A549 (cell line): ENCODE data around the gene RAP1GDS1. TPM values are rescaled to one million over a fixed set of nuclear protein-coding genes. Genes with fewer than 3 reads are reported as not detected.
A peak's percentile ranks its signal among the peaks of the same experiment; 100 is the strongest.

Experiments used
- ATAC-seq, 2 experiments: fragments of 200-7000 bp in 1 of 2; fragments of >200 bp in 1 of 2; cut with Nextera tagmentation in 1 of 2; cut with Tn5 transposase in 1 of 2; 3 replicates each; pipeline versions ENCODE4 v1.8.0 to v1.9.1; 2018 to 2020; ENCODE audit warnings: mild to moderate bottlenecking in 1 of 2, moderate library complexity in 1 of 2
- CTCF ChIA-PET: fragments of 300-600 bp; sonication (Branson Sonifier 250); formaldehyde crosslinking; extraction: SDS; loops from one replicate; lab custom pipeline; 2021; ENCODE audit warnings: antibody characterized with exemption, inconsistent platforms; lab: Yijun Ruan, JAX
- POLR2A ChIA-PET: fragments of 350-600 bp; formaldehyde crosslinking; extraction: SDS; loops from one replicate; lab custom pipeline; 2021; ENCODE audit warnings: antibody characterized with exemption, inconsistent platforms; lab: Yijun Ruan, JAX
- DNase-seq, 2 experiments: peaks; one replicate each; pipeline versions ENCODE4 v3.0.0 to v3.0.0-alpha.2; 2011 to 2016; ENCODE audit warnings: low read depth in 1 of 2, low spot score in 1 of 2
- FAIRE-seq: peaks from 2 replicates; lab custom pipeline; 2011; peaks lifted over from hg19 to GRCh38; lab: Jason Lieb, UNC
- H3K27ac ChIP-seq, 2 experiments: fragments of >200 bp; sonication (Bioruptor Twin); formaldehyde crosslinking; 3 replicates each; pipeline ENCODE4 v1.5.1; 2016 to 2017
- H3K4me1 ChIP-seq: fragments of >200 bp; sonication (Bioruptor Twin); formaldehyde crosslinking; 3 replicates; pipeline ENCODE4 v1.6.1; 2016
- H3K4me2 ChIP-seq: fragments of >200 bp; sonication (Bioruptor Twin); formaldehyde crosslinking; 3 replicates; pipeline ENCODE4 v1.6.1; 2016
- H3K4me3 ChIP-seq: fragments of >200 bp; sonication (Bioruptor Twin); formaldehyde crosslinking; 3 replicates; pipeline ENCODE4 v1.5.1; 2016
- H3K9me3 ChIP-seq: fragments of >200 bp; sonication (Bioruptor Twin); formaldehyde crosslinking; 3 replicates; pipeline ENCODE4 v1.6.1; 2016
- ATOH8 ChIP-seq: fragments of 250-450 bp; sonication (Bioruptor Pico); IDR thresholded peaks from 2 replicates; pipeline ENCODE4 v1.5.0; 2020; ENCODE audit warnings: low read depth, mild to moderate bottlenecking, moderate library complexity
- CHD4 ChIP-seq: fragments of 200-600 bp; sonication (generic); IDR thresholded peaks from 2 replicates; pipeline ENCODE4 v1.6.1; 2016; ENCODE audit warnings: antibody characterized with exemption, mild to moderate bottlenecking, borderline replicate concordance
- CTCF ChIP-seq: fragments of >200 bp; sonication (Bioruptor Twin); formaldehyde crosslinking; IDR thresholded peaks from 3 replicates; pipeline ENCODE4 v1.5.1; 2016
- EP300 ChIP-seq, 2 experiments: fragments of >200 bp; sonication (Bioruptor Twin); formaldehyde crosslinking; IDR thresholded peaks; 2 replicates in 1 of 2; 3 replicates in 1 of 2; pipeline ENCODE4 v1.6.1; 2016 to 2017
- ESRRA ChIP-seq: fragments of 150-350 bp; IDR thresholded peaks from 2 replicates; pipeline ENCODE4 v1.6.1; 2014; ENCODE audit warnings: mild to moderate bottlenecking, low read length, borderline replicate concordance
- FOSB ChIP-seq: fragments of 250-450 bp; sonication (Bioruptor Pico); IDR thresholded peaks from 2 replicates; pipeline ENCODE4 v1.5.0; 2020; ENCODE audit warnings: mild to moderate bottlenecking, moderate library complexity
- FOSL2 ChIP-seq, 2 experiments: fragments of 450-650 bp in 1 of 2; fragments of >200 bp in 1 of 2; sonication (Bioruptor Twin) in 1 of 2; formaldehyde crosslinking; IDR thresholded peaks; 2 replicates each; pipeline versions ENCODE4 v1.5.0 to v1.6.1; 2016 to 2020; ENCODE audit warnings: mild to moderate bottlenecking in 1 of 2, moderate library complexity in 1 of 2
- FOXS1 ChIP-seq: fragments of 250-450 bp; sonication (Bioruptor Pico); IDR thresholded peaks from 2 replicates; pipeline ENCODE4 v1.5.0; 2020; ENCODE audit warnings: mild to moderate bottlenecking, moderate library complexity
- HDAC2 ChIP-seq: fragments of 200-600 bp; sonication (generic); IDR thresholded peaks from 2 replicates; pipeline ENCODE4 v1.6.1; 2016
- HES2 ChIP-seq: fragments of >200 bp; sonication (Bioruptor Twin); formaldehyde crosslinking; IDR thresholded peaks from 2 replicates; pipeline ENCODE4 v1.6.1; 2016
- HMGXB4 ChIP-seq: fragments of 250-450 bp; sonication (Bioruptor Pico); IDR thresholded peaks from 2 replicates; pipeline ENCODE4 v1.5.0; 2021; ENCODE audit warnings: mild to moderate bottlenecking, moderate library complexity, borderline replicate concordance
- HOXB13 ChIP-seq: fragments of 250-450 bp; sonication (Bioruptor Pico); IDR thresholded peaks from 2 replicates; pipeline ENCODE4 v1.5.0; 2020; ENCODE audit warnings: low read depth, mild to moderate bottlenecking, moderate library complexity
- HOXB5 ChIP-seq: fragments of 250-450 bp; sonication (Bioruptor Pico); IDR thresholded peaks from 2 replicates; pipeline ENCODE4 v1.5.0; 2020; ENCODE audit warnings: mild to moderate bottlenecking, moderate library complexity
- KDM1A ChIP-seq: fragments of 200-600 bp; sonication (generic); IDR thresholded peaks from 2 replicates; pipeline ENCODE4 v1.6.1; 2016; ENCODE audit warnings: low read depth, mild to moderate bottlenecking
- NFE2L2 ChIP-seq: fragments of 150-350 bp; conservative IDR thresholded peaks from 2 replicates; pipeline ENCODE4 v1.6.1; 2014; ENCODE audit warnings: low read length
- PHF8 ChIP-seq: fragments of 200-600 bp; sonication (generic); IDR thresholded peaks from 2 replicates; pipeline ENCODE4 v1.6.1; 2016; ENCODE audit warnings: low read depth, mild to moderate bottlenecking, antibody characterized with exemption, moderate library complexity, borderline replicate concordance
- RARB ChIP-seq: fragments of 250-450 bp; sonication (Bioruptor Pico); IDR thresholded peaks from 2 replicates; pipeline ENCODE4 v1.8.0; 2021; ENCODE audit warnings: mild to moderate bottlenecking, moderate library complexity
- REST ChIP-seq: fragments of 200-600 bp; sonication (generic); IDR thresholded peaks from 2 replicates; pipeline ENCODE4 v1.6.1; 2016; ENCODE audit warnings: antibody characterized with exemption, mild to moderate bottlenecking, moderate library complexity
- RFX5 ChIP-seq: fragments of 450-650 bp; IDR thresholded peaks from 2 replicates; pipeline ENCODE4 v1.7.1; 2014; ENCODE audit warnings: antibody characterized with exemption, mild to moderate bottlenecking, moderate library complexity
- ZC3H11A ChIP-seq: fragments of 450-650 bp; IDR thresholded peaks from 2 replicates; pipeline ENCODE4 v1.6.1; 2014; ENCODE audit warnings: antibody characterized with exemption, mild to moderate bottlenecking
- ZSCAN20 ChIP-seq: fragments of 250-450 bp; sonication (Bioruptor Pico); IDR thresholded peaks from 2 replicates; pipeline ENCODE4 v1.8.0; 2022; ENCODE audit warnings: mild to moderate bottlenecking, moderate library complexity
- WGBS: methylation state at CpG from one replicate; pipeline ENCODE4 v1.1.6; 2017; ENCODE audit errors: missing lambda C conversion rate; 5-methylcytosine and 5-hydroxymethylcytosine counted together
- polyA plus RNA-seq, 4 experiments: library from polyadenylated mRNA; depleted of rRNA in 3 of 4; stranded (reverse); fragments of >200 nt; fragmentation: RNase III in 1 of 4; extraction: RNeasy Plus Mini Kit Qiagen cat#74134 plus additional on column Dnase treatment in 1 of 4; gene quantifications; 2 replicates in 3 of 4; 3 replicates in 1 of 4; pipeline ENCODE4 v1.2.3, GENCODE V29; 2011 to 2017

The RAP1GDS1 gene
- polyA plus RNA-seq, 2 of the 4 experiments (the other 2 are of a cell fraction), result 29.3 to 31.6 TPM

GRCh38 chr4:98262431-98262830 is 1.2 kb downstream of the RAP1GDS1 start:
- 17% methylated on average over 5 of the region's 5 CpGs for WGBS
- ChIA-PET CTCF (interaction anchor here (0.8 kb wide), 1 partner anchor 733 kb away, joined by 3 read pairs; the partner anchor contains the start of gene METAP1), POLR2A (interaction anchor here (0.6 to 2.1 kb wide), 3 partner anchors 119 to 733 kb away, joined by 3 to 7 read pairs (median 6); partner anchors contain the start of genes METAP1 and STPG2)
- no peak for ATAC-seq
- H3K4me1 ChIP-seq, result peaks cover 25% of the 10 kb centered on the region
- no peak for FAIRE-seq
- H3K27ac ChIP-seq, result peak overlapping the region; percentile 96 to 99; a peak in 5 of 6 replicates
- H3K4me3 ChIP-seq, result peak overlapping the region; percentile 86
- no peaks in the 10 kb centered on the region for H3K9me3 ChIP-seq
- no peak for DNase-seq
- TF ChIP-seq HOXB13 (CRISPR knock-in tag) (no peak), FOSL2 (IDR thresholded peaks at IDR 0.05) (no peak), FOSL2 (CRISPR knock-in tag; IDR thresholded peaks at IDR 0.05) (no peak), RARB (CRISPR knock-in tag) (no peak), PHF8 (no peak), CHD4 (no peak), ZC3H11A (no peak), KDM1A (no peak), FOSB (CRISPR knock-in tag) (no peak), NFE2L2 (no peak)
- peak overlapping the region; percentile 93 for H3K4me2 ChIP-seq

- FAIRE-seq (no peak), ATAC-seq (no peak), DNase-seq (no peak)
- H3K9me3 ChIP-seq, result no peaks in the 10 kb centered on the region
- no peak overlapping the region for H3K27ac ChIP-seq
- no peak overlapping the region for H3K4me3 ChIP-seq
- ChIA-PET CTCF (no interaction called here), POLR2A (no interaction called here)
- no peak overlapping the region for H3K4me2 ChIP-seq
- WGBS, result 97% methylated on average over 2 of the region's 2 CpGs
- H3K4me1 ChIP-seq, result peaks cover 16% of the 10 kb centered on the region; the same call in 2 of the 3 replicates
- no peak for TF ChIP-seq CTCF
- no peak for TF ChIP-seq HOXB13 (CRISPR knock-in tag)
- TF ChIP-seq FOSB (CRISPR knock-in tag), result no peak
- no peak for TF ChIP-seq HOXB5 (CRISPR knock-in tag)
- TF ChIP-seq ZSCAN20 (CRISPR knock-in tag), result no peak
- TF ChIP-seq EP300 (IDR thresholded peaks at IDR 0.05), result no peak
- no peak for TF ChIP-seq ATOH8 (CRISPR knock-in tag)
These were observed 6.3 kb downstream of the RAP1GDS1 start for GRCh38 chr4:98267498-98267897.

GRCh38 chr4:98275145-98275544 is 14.0 kb downstream of the RAP1GDS1 start:
- ATAC-seq (no peak), DNase-seq (no peak), FAIRE-seq (no peak)
- Histone ChIP-seq H3K27ac (no peak overlapping the region), H3K4me1 (no peaks in the 10 kb centered on the region), H3K9me3 (no peaks in the 10 kb centered on the region), H3K4me2 (no peak overlapping the region), H3K4me3 (no peak overlapping the region)
- POLR2A ChIA-PET, result no interaction called here
- CTCF ChIA-PET, result no interaction called here
- WGBS, result 93% methylated on average over 2 of the region's 2 CpGs
- TF ChIP-seq HES2 (no peak), ZSCAN20 (CRISPR knock-in tag) (no peak), RFX5 (no peak), HDAC2 (no peak), CTCF (no peak), KDM1A (no peak), ESRRA (no peak), HMGXB4 (CRISPR knock-in tag) (no peak), FOXS1 (CRISPR knock-in tag) (no peak), HOXB13 (CRISPR knock-in tag) (no peak), REST (no peak)
